C1 segment of cervical spinal cord (tissue), 14 donors: ENCODE measurements around the gene PML.

Source experiments
- DNase-seq, 14 donors: peaks; one replicate each; lab custom pipeline; 2025; lab: John Stamatoyannopoulos, UW

Gene PML

DNA sequence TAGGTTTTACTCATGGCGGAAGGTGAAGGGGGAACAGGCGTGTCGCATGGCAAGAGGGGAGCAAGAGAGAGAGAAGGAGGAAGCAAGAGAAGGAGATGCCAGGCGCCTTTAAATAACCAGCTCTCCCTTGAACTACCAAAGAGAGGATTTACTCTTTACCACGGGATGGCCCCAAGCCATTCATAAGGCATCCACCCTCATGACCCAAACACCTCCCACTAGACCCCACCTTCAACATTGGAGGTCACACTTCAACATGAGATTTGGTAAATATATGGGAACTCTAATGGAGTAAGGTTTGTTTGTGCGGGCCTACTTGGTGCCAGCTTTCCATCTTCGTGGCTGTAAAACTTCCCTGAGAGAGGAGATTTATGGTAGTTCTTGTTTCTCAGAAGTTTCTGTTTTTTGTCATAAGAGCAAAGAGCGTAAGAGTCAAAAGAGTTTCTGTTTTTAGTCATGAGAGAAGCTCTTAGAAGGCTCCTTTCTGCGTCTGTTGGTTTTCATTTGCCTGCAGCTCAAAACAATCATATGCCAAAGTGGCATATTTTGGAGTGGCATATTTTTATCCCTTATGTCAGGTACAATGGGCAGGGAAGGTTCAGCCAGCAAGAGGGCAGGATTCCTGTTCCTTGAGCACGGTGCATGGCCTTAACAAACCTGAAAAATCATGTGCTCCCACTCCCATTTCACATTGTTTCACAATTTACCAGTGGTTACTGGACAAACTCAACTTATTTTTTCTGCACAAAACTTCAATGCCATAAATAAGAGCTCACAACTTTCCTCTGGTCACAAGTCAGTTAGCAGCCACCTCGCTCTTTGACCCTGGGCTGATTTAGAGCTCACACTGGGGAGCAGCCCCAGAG, 12.5 kb downstream of the PML start:
- DNase-seq: no peak

- no peak for DNase-seq
These were observed 13.4 kb downstream of the PML start for GRCh38 chr15:74007820-74008371.

DNA sequence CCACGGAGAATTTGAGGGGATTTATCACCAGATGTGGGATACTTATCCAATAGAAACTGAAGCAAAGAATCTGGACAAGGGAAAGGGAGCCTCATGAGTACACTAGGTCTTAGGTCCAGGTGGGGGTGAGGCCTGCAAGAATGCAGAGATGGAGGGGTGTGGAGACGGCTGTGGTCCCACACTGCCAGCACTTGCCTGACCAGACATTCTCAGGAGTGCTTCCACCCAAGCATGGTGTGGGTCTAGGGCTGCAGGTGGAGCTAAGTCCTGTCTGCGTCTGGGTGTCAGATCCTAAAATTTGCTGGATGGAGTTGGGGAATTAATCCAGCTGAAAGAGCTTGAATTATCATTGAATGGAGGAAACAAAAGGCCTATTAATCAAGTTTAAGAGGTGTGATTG, 14.4 kb downstream of the PML start:
- DNase-seq: no peak

DNA sequence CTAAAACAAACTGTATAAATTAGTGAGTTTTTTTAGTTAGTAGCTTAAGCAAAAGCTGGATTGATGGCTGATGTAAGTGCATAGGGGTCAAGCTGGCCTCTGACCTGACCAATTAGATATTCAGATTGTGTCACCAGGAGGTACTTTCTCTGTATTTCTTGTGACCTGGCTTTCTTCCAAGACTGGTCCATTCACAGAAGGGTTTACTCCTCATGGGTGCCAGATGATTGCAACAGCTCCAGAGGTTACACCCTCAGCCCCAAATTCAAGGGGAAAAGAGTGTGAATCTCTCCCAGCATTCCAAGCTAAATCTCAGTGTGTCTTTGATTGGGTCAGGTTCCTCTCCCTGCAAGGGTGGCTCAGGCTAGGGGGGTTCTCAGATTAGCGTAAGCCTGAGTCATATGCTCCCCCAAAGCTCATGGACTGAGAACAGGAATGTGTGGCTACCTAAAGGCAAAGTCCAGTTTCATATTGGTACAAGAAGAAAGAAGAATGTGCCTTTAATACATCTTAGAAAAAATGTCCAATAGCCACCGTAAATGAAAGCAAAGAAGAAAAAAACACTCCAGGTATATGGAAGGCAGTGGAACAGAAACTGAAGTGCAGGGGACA, 16.5 kb downstream of the PML start:
- no peak for DNase-seq

DNA sequence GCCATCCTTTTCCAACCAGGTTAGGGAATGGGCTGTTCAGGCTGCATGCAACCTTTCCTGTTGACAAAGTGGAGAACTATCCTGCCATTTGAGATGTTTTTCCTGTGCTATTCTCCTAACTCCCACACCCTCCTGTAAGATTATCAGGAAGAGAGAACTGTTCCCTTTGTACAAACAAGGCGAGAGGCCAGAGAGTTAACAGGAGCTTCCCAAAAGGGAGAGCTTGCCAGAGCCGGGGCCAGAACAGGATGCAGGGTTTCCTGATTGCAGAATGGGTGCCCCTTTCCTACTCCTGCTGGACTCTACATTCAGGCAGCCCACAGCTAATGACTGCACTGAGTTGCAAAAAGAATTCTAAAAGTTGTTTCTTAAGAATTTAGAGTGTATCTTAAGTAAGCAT, 17.1 kb downstream of the PML start:
- no peak for DNase-seq

GRCh38 chr15:74013374-74013894, 18.9 kb downstream of the PML start:
- no peak for DNase-seq

GRCh38 chr15:74019734-74020133, 25.2 kb downstream of the PML start:
- DNase-seq: no peak

DNA sequence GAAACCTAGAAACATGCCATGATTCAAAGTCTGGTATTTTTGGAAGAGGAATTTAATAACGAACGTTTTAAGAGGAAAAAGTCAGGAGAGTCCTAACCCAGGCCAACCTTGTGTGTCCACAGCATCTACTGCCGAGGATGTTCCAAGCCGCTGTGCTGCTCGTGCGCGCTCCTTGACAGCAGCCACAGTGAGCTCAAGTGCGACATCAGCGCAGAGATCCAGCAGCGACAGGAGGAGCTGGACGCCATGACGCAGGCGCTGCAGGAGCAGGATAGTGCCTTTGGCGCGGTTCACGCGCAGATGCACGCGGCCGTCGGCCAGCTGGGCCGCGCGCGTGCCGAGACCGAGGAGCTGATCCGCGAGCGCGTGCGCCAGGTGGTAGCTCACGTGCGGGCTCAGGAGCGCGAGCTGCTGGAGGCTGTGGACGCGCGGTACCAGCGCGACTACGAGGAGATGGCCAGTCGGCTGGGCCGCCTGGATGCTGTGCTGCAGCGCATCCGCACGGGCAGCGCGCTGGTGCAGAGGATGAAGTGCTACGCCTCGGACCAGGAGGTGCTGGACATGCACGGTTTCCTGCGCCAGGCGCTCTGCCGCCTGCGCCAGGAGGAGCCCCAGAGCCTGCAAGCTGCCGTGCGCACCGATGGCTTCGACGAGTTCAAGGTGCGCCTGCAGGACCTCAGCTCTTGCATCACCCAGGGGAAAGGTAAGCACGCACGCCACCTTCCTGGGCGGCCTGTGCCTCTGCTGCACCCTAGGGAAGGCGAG, 28.4 kb downstream of the PML start:
- no peak for DNase-seq

DNA sequence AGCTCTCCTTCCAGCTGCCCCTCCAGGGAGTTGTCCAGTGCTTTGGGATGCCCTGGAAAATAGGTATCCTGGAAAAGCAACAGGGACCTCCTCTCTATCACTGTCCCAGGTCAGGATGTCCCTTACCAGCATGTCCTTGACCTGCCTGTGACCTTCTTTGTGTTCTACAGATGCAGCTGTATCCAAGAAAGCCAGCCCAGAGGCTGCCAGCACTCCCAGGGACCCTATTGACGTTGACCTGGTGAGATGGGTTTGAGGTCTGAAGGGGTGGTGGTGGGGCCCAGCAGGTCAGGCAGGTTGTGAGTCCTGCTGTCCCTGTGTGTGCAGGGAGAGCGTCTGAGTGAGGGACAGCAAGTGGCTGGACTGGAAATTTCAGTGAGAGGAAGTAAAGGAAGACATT, 30.2 kb downstream of the PML start:
- no peak for DNase-seq

DNA sequence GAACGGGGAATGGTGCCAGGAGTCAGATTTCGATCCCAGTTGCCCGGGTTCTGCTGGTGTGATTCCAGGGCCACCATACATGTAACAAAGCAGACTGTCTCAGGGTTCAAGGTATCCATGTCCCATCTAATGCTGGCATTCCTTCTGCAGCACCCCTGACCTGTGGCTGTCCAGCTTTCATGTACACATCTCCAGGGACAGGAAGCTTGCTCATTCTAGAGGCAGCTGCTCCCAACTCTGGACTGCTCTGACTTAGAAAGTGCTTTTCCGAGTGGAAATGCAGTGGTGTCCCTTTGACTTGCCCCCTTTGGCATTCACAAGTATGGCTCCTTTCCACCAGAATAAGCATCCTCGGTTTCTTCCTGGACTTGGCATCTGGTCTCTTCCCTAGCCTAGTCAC, 30.9 kb downstream of the PML start:
- DNase-seq: no peak

DNA sequence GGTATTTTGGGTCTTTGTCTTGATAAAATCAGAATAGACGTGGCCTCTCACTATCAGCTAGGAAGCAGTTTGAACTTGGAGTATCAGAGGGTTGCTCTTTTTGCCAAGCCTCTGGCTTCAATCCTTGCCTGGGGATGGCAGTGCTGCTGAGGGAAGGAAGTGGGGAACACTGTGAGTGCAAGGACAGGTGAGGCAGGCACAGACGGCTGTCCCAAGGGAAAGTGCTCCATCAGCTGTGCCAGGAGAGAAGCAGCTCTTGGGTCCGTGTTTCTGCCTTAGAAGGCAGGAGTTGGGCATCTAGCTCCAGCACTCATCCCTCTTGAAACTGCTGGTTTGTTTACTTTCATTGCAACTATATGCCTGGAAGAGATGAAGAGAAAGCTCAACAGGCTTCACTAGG, 33.2 kb downstream of the PML start:
- DNase-seq: no peak

GRCh38 chr15:74028646-74029045, 34.1 kb downstream of the PML start:
- DNase-seq: no peak

GRCh38 chr15:74032046-74032445, 37.5 kb downstream of the PML start:
- no peak for DNase-seq

DNA sequence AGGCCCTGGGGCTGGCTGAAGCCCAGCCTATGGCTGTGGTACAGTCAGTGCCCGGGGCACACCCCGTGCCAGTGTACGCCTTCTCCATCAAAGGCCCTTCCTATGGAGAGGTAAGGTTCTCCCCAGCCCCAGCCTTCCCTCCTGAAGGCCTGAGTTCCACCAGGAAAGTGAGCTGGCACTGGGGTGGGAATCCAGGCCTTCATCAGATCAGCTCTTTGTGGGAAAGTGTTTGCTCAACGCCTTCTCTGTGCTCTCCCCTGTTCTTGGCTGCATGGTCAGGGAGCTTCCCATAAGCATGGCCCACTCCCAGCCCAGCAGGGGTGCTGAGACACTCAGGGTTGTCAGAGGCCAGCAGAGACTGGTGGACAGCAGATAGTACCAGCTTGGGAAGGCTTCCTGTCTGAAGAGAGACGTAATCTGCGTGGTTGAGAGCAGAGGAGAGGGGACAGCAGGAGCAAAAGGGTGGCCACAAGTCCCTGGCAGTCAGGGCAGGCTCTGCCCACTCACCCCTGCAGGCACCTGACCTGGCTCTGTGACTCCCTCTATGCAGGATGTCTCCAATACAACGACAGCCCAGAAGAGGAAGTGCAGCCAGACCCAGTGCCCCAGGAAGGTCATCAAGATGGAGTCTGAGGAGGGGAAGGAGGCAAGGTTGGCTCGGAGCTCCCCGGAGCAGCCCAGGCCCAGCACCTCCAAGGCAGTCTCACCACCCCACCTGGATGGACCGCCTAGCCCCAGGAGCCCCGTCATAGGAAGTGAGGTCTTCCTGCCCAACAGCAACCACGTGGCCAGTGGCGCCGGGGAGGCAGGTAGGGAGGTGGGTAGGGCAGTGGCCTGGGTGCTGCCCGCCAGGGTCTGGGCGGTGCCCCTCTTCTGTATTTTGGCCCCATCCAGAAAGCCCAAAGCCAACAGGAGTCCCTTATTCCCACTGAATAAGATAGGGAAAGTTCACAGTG, 38.4 kb downstream of the PML start:
- no peak for DNase-seq

DNA sequence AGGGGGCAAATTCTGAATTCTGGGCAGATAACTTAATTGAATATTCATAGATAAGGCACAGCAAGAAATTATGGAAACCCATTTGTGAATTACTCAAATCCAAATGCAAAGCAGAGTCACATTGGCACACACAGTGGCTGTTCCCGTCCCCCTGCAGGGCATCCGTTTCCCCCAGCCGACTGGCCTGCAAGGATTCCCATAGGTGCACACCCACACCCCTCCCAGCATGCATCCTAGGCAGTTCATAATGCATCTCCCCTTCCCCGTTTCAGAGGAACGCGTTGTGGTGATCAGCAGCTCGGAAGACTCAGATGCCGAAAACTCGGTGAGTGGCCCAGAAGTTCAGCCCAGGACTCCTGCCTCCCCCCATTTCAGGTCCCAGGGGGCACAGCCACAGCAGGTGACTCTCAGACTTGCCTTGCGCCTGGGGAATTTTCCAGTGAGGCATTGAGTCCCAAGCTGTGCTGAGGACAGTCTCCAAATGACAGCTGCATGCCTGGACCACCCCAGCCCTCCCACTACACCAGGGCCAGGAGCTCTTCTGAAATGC, 39.8 kb downstream of the PML start:
- no peak for DNase-seq

DNA sequence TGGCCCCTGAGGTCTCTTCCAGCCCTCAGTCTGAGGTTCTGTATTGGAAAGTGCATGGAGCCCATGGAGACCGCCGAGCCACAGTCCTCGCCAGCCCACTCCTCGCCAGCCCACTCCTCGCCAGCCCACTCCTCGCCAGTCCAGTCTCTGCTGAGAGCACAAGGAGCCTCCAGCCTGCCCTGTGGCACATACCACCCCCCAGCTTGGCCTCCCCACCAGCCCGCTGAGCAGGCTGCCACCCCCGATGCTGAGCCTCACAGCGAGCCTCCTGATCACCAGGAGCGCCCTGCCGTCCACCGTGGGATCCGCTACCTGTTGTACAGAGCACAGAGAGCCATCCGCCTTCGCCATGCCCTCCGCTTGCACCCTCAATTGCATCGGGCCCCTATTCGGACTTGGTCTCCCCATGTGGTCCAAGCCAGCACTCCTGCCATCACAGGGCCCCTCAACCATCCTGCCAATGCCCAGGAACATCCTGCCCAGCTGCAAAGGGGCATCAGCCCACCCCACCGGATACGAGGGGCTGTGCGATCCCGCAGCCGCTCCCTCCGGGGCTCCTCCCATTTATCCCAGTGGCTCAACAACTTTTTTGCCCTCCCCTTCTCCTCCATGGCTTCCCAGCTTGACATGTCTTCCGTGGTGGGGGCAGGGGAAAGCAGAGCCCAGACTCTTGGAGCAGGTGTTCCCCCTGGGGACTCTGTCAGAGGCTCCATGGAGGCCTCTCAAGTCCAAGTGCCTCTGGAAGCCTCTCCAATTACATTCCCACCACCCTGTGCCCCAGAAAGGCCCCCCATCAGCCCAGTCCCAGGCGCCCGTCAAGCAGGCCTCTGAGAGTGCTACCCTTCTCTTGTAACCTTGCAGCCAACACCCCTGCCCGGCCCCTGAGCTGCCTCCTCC, 40.9 kb downstream of the PML start:
- no peak for DNase-seq

DNA sequence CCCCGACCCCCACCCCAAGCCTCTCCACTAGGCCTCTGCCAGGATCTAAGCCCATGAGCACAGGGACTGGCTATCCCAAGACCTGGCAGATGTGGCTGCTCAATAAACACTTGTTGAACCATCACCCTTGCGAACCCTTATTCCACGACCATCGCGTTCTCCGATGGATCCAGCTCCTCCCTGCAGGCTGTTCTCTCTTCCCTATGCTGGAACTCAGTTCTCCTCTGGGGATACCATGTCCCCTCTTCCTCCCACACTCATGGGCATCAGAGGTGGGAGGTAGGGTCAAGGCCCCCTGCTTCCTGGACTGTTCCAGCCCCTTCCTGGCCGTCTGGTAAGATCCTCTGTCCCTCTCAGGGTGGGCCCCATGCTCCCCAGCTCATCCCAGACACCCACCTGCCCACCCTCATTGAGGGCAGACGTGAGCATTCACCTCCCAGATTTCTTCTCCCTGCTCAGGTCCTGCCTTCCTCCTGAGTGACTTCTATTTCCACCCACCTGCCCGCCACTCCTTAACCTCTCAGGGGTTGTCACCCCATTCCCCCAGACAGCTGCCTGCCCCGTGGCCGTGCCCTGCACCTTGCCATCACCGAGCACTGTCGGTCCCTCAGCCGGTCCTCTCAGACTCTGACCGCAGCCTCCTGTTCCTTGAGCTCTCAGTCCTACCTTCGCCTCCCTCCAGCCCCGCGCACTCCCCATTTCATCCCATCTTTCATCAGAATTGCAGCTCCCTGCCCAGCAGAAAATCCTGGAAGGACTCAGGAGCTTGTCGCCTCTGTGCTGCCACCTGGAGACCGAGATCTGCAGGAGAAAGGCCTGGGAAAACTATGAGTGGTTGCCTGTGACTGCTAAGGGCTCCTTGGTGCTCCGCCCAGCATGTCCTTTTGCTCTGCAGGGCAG, 42.0 kb downstream of the PML start:
- peak in 2 of 14 donors; percentile 1 to 13 for DNase-seq
